HepG2 (cell line): Measurements from ENCODE around the gene NSUN3. TPM values are rescaled to one million over a fixed set of nuclear protein-coding genes. Genes with fewer than 3 reads are reported as not detected.

ENCODE experiments used
- ATAC-seq: fragments of 200-7000 bp; cut with Tn5 transposase; 3 replicates; pipeline ENCODE4 v1.9.1; 2020; ENCODE audit warnings: mild to moderate bottlenecking, moderate library complexity
- BruUV-seq: library from RNA; stranded (reverse); fragments of 400-500 nt; replicated peaks from 2 replicates; lab custom pipeline; 2021; lab: Mats Ljungman, UMichigan
- CTCF ChIA-PET: fragments of 300-600 bp; formaldehyde crosslinking; extraction: SDS; loops from one replicate; lab custom pipeline; 2021; ENCODE audit warnings: low total read pairs, inconsistent platforms, low intra/inter-chr PET ratio; lab: Yijun Ruan, JAX
- POLR2A ChIA-PET: fragments of 350-600 bp; sonication (Branson Sonifier 250); formaldehyde crosslinking; loops from one replicate; lab custom pipeline; 2020; ENCODE audit warnings: antibody characterized with exemption, inconsistent platforms; lab: Yijun Ruan, JAX
- DNase-seq: peaks from one replicate; pipeline ENCODE4 v3.0.0-alpha.2; 2015; ENCODE audit warnings: low spot score
- FAIRE-seq: peaks from 3 replicates; lab custom pipeline; 2011; peaks lifted over from hg19 to GRCh38; lab: Jason Lieb, UNC
- H2AFZ ChIP-seq: one replicate; pipeline ENCODE4 v1.6.1; 2011; ENCODE audit warnings: low read length, inconsistent platforms
- H3K27ac ChIP-seq: fragments of 300-600 bp; 3 replicates; pipeline ENCODE4 v1.8.0; 2011; ENCODE audit warnings: mixed run types, mild to moderate bottlenecking, mixed read lengths, low read length, inconsistent platforms; ENCODE audit not compliant: insufficient read depth; ENCODE audit errors: extremely low read length
- H3K27me3 ChIP-seq, 2 experiments: fragments of 200-600 bp in 1 of 2; 2 replicates in 1 of 2; 3 replicates in 1 of 2; pipeline versions ENCODE4 v1.6.0 to v1.8.0; 2011; ENCODE audit warnings: low read length in 2 of 2, mild to moderate bottlenecking in 2 of 2, moderate library complexity in 2 of 2, inconsistent platforms in 1 of 2; ENCODE audit not compliant: insufficient read depth in 2 of 2, control insufficient read depth in 1 of 2
- H3K36me3 ChIP-seq, 2 experiments: fragments of 200-600 bp in 1 of 2; replicated peaks in 1 of 2; 2 replicates in 1 of 2; 3 replicates in 1 of 2; pipeline versions ENCODE4 v1.5.1 to v1.8.0; 2011; ENCODE audit warnings: low read length in 2 of 2, inconsistent platforms in 1 of 2; ENCODE audit not compliant: insufficient read depth in 2 of 2, control insufficient read depth in 1 of 2
- H3K4me1 ChIP-seq: 2 replicates; pipeline ENCODE4 v1.5.1; 2012; ENCODE audit warnings: low read length, inconsistent platforms; ENCODE audit not compliant: insufficient read depth
- H3K4me2 ChIP-seq: 2 replicates; pipeline ENCODE4 v1.6.0; 2011; ENCODE audit warnings: low read depth, low read length, inconsistent platforms
- H3K4me3 ChIP-seq, 3 experiments: fragments of 200-600 bp in 1 of 3; sonication (generic), shearing (Covaris generic) in 1 of 3; replicated peaks in 1 of 3; 2 replicates each; pipeline ENCODE4 v1.5.1; 2011 to 2016; ENCODE audit warnings: low read length in 3 of 3, inconsistent platforms in 2 of 3, low read depth in 2 of 3, mild to moderate bottlenecking in 2 of 3, control low read depth in 1 of 3, mixed read lengths in 1 of 3; ENCODE audit not compliant: insufficient read depth in 1 of 3
- H3K79me2 ChIP-seq: one replicate; pipeline ENCODE4 v1.6.1; 2011; ENCODE audit warnings: low read length, inconsistent platforms; ENCODE audit not compliant: insufficient read depth
- H3K9ac ChIP-seq: 2 replicates; pipeline ENCODE4 v1.6.0; 2011; ENCODE audit warnings: mild to moderate bottlenecking, low read depth, low read length, inconsistent platforms; ENCODE audit not compliant: insufficient read depth
- H3K9me3 ChIP-seq: 2 replicates; pipeline ENCODE4 v1.5.1; 2012; ENCODE audit warnings: mild to moderate bottlenecking, low read length
- H4K20me1 ChIP-seq: 2 replicates; pipeline ENCODE4 v1.6.0; 2011; ENCODE audit warnings: inconsistent platforms, mild to moderate bottlenecking, low read length, moderate library complexity; ENCODE audit not compliant: insufficient read depth
- DMAP1 ChIP-seq: IDR thresholded peaks from 2 replicates; pipeline ENCODE4 v1.6.1; 2016
- LBX2 ChIP-seq: sonication (generic); formaldehyde crosslinking; IDR thresholded peaks from 2 replicates; pipeline ENCODE4 v1.5.0; 2020; ENCODE audit warnings: missing genetic modification reagents, mild to moderate bottlenecking, borderline replicate concordance
- MED8 ChIP-seq: sonication (generic); formaldehyde crosslinking; IDR thresholded peaks from 2 replicates; pipeline ENCODE4 v1.8.1; 2023; ENCODE audit warnings: mild to moderate bottlenecking, missing genetic modification reagents; ENCODE audit not compliant: insufficient replicate concordance
- NR1H2 ChIP-seq: sonication (generic); formaldehyde crosslinking; IDR thresholded peaks from 2 replicates; pipeline ENCODE4 v1.8.1; 2022; ENCODE audit warnings: low read depth, missing genetic modification reagents, borderline replicate concordance
- SIX1 ChIP-seq: sonication (generic); formaldehyde crosslinking; IDR thresholded peaks from 2 replicates; pipeline ENCODE4 v1.4.0; 2020; ENCODE audit warnings: missing genetic modification reagents, borderline replicate concordance
- SIX4 ChIP-seq: sonication (generic); formaldehyde crosslinking; IDR thresholded peaks from 2 replicates; pipeline ENCODE4 v1.4.0; 2020; ENCODE audit warnings: missing genetic modification reagents
- SNRNP70 ChIP-seq: fragments of 200-400 bp; formaldehyde crosslinking; IDR thresholded peaks from 2 replicates; pipeline ENCODE4 v1.6.1; 2017; ENCODE audit warnings: mild to moderate bottlenecking, low read depth, low read length, moderate library complexity
- SOX5 ChIP-seq: IDR thresholded peaks from 2 replicates; pipeline ENCODE4 v1.6.1; 2016; ENCODE audit warnings: borderline replicate concordance
- TBX3 ChIP-seq: fragments of 450-650 bp; IDR thresholded peaks from 2 replicates; pipeline ENCODE4 v1.6.1; 2017; ENCODE audit warnings: antibody characterized with exemption, mild to moderate bottlenecking, inconsistent platforms, borderline replicate concordance
- ZFP82 ChIP-seq: sonication (generic); formaldehyde crosslinking; IDR thresholded peaks from 2 replicates; pipeline ENCODE4 v1.5.1; 2020; ENCODE audit warnings: mild to moderate bottlenecking, missing genetic modification reagents, borderline replicate concordance
- ZNF235 ChIP-seq: sonication (generic); formaldehyde crosslinking; IDR thresholded peaks from 2 replicates; pipeline ENCODE4 v1.8.1; 2023; ENCODE audit warnings: mild to moderate bottlenecking, missing genetic modification reagents, borderline replicate concordance
- ZNF3 ChIP-seq: IDR thresholded peaks from 2 replicates; pipeline ENCODE4 v1.7.0; 2017; ENCODE audit warnings: inconsistent platforms
- ZNF468 ChIP-seq: sonication (generic); formaldehyde crosslinking; IDR thresholded peaks from 2 replicates; pipeline ENCODE4 v1.8.0; 2022; ENCODE audit warnings: mild to moderate bottlenecking, moderate library complexity, missing genetic modification reagents
- ZNF530 ChIP-seq: sonication (generic); formaldehyde crosslinking; IDR thresholded peaks from 2 replicates; pipeline ENCODE4 v1.5.0; 2020; ENCODE audit warnings: low read depth, mild to moderate bottlenecking, missing genetic modification reagents
- ZNF598 ChIP-seq: sonication (generic); formaldehyde crosslinking; IDR thresholded peaks from 2 replicates; pipeline ENCODE4 v1.5.1; 2020; ENCODE audit warnings: mild to moderate bottlenecking, missing genetic modification reagents, borderline replicate concordance
- ZNF644 ChIP-seq: IDR thresholded peaks from 2 replicates; pipeline ENCODE4 v1.6.1; 2016; ENCODE audit warnings: low read depth
- ZNF777 ChIP-seq: sonication (generic); formaldehyde crosslinking; IDR thresholded peaks from 2 replicates; pipeline ENCODE4 v1.4.0; 2020; ENCODE audit warnings: missing genetic modification reagents
- ZNF781 ChIP-seq: sonication (generic); formaldehyde crosslinking; IDR thresholded peaks from 2 replicates; pipeline ENCODE4 v1.5.1; 2020; ENCODE audit warnings: borderline replicate concordance, mild to moderate bottlenecking, missing genetic modification reagents; ENCODE audit errors: not compliant biosample characterization
- ZSCAN29 ChIP-seq: sonication (generic); formaldehyde crosslinking; conservative IDR thresholded peaks from 2 replicates; pipeline ENCODE4 v1.4.0; 2020; ENCODE audit warnings: mild to moderate bottlenecking, missing genetic modification reagents
- WGBS: methylation state at CpG from one replicate; pipeline ENCODE4 v1.1.6; 2017; ENCODE audit warnings: low lambda C conversion rate; 5-methylcytosine and 5-hydroxymethylcytosine counted together
- in situ Hi-C: cut with HindIII; loops from 2 replicates; pipeline ENCODE4 v1.10.0; 2017; ENCODE audit warnings: low pct_unique_long_range_greater_than_20kb; ENCODE audit not compliant: extremely low pct_ligation_motif_present
- intact Hi-C: fragments of 100-400 bp; cut with micrococcal nuclease; formaldehyde crosslinking; loops from one replicate; pipeline ENCODE4 v1.10.0; 2022; ENCODE audit not compliant: unreplicated experiment
- polyA plus RNA-seq, 8 experiments: library from polyadenylated mRNA; depleted of rRNA in 3 of 8; stranded (reverse) in 7 of 8; unstranded in 1 of 8; fragments of >200 nt; fragmentation: Illumina TruSeq in 4 of 8; extraction: Trizol in 4 of 8; gene quantifications; 2 replicates each; pipeline versions ENCODE4 v1.2.1 to v1.2.3, GENCODE V29; 2011 to 2016; ENCODE audit warnings: low read depth in 4 of 8, missing spikeins in 1 of 8, mixed read lengths in 1 of 8; ENCODE audit not compliant: insufficient read depth in 1 of 8
- total RNA-seq, 5 experiments: library from RNA; depleted of rRNA; stranded (reverse); fragments of >200 nt; fragmentation: Illumina TruSeq; extraction: Trizol; gene quantifications; 2 replicates each; pipeline ENCODE4 v1.2.3, GENCODE V29; 2016; ENCODE audit warnings: low read depth in 1 of 5
- TF ChIP-seq, protein P1 (sequence below): IDR thresholded peaks from 2 replicates; pipeline ENCODE4 v1.6.1; 2016; ENCODE audit warnings: low read depth, borderline replicate concordance
- TF ChIP-seq, protein P2 (sequence below): IDR thresholded peaks from 2 replicates; pipeline ENCODE4 v1.6.1; 2016; ENCODE audit warnings: low read depth, control low read depth
- TF ChIP-seq, protein P3 (sequence below): sonication (generic); formaldehyde crosslinking; IDR thresholded peaks from 2 replicates; pipeline ENCODE4 v1.9.0; 2021; ENCODE audit warnings: missing genetic modification reagents, mild to moderate bottlenecking, borderline replicate concordance

The NSUN3 gene
- total and polyA plus RNA-seq, 2 of the 13 experiments (the other 11 are each of a cell fraction or from before 2014, with no cell fraction given), result 3.2 to 10.6 TPM

GRCh38 chr3:94065122-94065521, 2.3 kb downstream of the NSUN3 start (continued):
- TF ChIP-seq ZNF468 (CRISPR knock-in tag) (no peak), SIX1 (CRISPR knock-in tag) (no peak), LBX2 (CRISPR knock-in tag) (no peak), ZNF530 (no peak), SNRNP70 (no peak)
- TF ChIP-seq, protein P1, sequence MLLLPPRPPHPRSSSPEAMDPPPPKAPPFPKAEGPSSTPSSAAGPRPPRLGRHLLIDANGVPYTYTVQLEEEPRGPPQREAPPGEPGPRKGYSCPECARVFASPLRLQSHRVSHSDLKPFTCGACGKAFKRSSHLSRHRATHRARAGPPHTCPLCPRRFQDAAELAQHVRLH (CRISPR knock-in tag), result no peak
- TF ChIP-seq, protein P2, sequence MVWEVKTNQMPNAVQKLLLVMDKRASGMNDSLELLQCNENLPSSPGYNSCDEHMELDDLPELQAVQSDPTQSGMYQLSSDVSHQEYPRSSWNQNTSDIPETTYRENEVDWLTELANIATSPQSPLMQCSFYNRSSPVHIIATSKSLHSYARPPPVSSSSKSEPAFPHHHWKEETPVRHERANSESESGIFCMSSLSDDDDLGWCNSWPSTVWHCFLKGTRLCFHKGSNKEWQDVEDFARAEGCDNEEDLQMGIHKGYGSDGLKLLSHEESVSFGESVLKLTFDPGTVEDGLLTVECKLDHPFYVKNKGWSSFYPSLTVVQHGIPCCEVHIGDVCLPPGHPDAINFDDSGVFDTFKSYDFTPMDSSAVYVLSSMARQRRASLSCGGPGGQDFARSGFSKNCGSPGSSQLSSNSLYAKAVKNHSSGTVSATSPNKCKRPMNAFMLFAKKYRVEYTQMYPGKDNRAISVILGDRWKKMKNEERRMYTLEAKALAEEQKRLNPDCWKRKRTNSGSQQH (CRISPR knock-in tag), result no peak

DNA sequence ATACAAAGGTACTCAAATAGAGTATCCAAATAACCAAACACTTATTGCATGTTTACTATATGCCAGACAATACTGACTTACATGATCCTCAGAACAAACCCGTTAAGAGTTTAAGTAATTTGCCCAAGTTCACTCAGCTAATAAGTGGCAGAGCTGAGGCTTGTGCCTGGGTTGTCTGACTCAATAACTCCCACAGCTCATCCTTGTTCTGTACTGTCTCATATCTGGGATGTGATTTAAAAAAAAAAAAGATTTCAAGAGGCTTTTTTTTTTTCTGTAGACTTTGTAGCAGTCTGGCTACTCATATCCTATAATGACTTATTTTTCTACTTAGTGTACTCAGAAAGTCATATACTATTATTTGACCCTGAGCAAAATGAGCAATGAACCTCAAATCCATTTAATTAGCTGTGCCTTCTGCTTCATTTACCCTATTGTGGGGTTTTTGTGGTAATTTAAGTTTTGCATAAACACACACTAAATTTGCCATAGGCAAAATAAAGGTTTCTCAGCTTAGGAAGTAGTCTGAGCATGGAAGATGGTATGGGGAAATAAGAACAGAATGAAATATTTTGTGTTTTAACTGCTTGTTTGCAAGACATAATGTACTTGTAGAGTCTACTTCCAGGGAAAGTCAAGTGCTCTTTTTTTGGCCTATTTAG, 3.1 kb downstream of the NSUN3 start:
- CTCF ChIA-PET, result no interaction called here
- Histone ChIP-seq H3K36me3 (peaks cover 0 to 6% of the 10 kb centered on the region in 2 experiments; a peak in 1 of 5 replicates), H3K4me1 (peaks cover 24% of the 10 kb centered on the region), H4K20me1 (no peaks in the 10 kb centered on the region), H2AFZ (no peak overlapping the region), H3K9ac (no peak overlapping the region), H3K4me3 (no peak overlapping the region), H3K79me2 (peaks cover 15% of the 10 kb centered on the region), H3K27ac (no peak overlapping the region), H3K9me3 (peaks cover 10% of the 10 kb centered on the region; the same call in 1 of the 2 replicates), H3K27me3 (no peaks in the 10 kb centered on the region; a peak in 1 of 5 replicates), H3K4me2 (no peak overlapping the region)
- no TSS peak for BruUV-seq
- no peak for DNase-seq
- in situ Hi-C loops, result loop anchor here (10.0 kb wide), 1 partner anchor 61 kb away; no protein-coding TSS in a partner anchor
- FAIRE-seq, result no peak
- intact Hi-C loops, result loop anchor here (10.0 kb wide), 1 partner anchor 161 kb away; no protein-coding TSS in a partner anchor
- POLR2A ChIA-PET, result no interaction called here
- ATAC-seq, result no peak
- 100% methylated on average over 1 of the region's 1 CpG for WGBS
- TF ChIP-seq ZSCAN29 (CRISPR knock-in tag) (no peak), TBX3 (no peak), ZNF644 (CRISPR knock-in tag) (no peak), ZNF781 (CRISPR knock-in tag) (no peak), ZFP82 (CRISPR knock-in tag) (no peak), NR1H2 (CRISPR knock-in tag) (no peak), ZNF598 (no peak), SIX4 (CRISPR knock-in tag) (no peak), MED8 (CRISPR knock-in tag) (no peak), ZNF235 (CRISPR knock-in tag) (no peak), DMAP1 (no peak), ZNF777 (CRISPR knock-in tag) (no peak), ZNF3 (CRISPR knock-in tag) (no peak), SOX5 (CRISPR knock-in tag) (no peak)
- TF ChIP-seq, protein P3, sequence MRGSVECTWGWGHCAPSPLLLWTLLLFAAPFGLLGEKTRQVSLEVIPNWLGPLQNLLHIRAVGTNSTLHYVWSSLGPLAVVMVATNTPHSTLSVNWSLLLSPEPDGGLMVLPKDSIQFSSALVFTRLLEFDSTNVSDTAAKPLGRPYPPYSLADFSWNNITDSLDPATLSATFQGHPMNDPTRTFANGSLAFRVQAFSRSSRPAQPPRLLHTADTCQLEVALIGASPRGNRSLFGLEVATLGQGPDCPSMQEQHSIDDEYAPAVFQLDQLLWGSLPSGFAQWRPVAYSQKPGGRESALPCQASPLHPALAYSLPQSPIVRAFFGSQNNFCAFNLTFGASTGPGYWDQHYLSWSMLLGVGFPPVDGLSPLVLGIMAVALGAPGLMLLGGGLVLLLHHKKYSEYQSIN, result no peak
